GM18867 (cell line): ENCODE results near the gene BLOC1S3.

Experiments
- ATAC-seq: cut with Tn5 transposase; IDR thresholded peaks from one replicate; pipeline ENCODE4 v1.9.1; 2021; ENCODE audit warnings: mild to moderate bottlenecking, moderate library complexity; ENCODE audit not compliant: unreplicated experiment

BLOC1S3 gene

DNA sequence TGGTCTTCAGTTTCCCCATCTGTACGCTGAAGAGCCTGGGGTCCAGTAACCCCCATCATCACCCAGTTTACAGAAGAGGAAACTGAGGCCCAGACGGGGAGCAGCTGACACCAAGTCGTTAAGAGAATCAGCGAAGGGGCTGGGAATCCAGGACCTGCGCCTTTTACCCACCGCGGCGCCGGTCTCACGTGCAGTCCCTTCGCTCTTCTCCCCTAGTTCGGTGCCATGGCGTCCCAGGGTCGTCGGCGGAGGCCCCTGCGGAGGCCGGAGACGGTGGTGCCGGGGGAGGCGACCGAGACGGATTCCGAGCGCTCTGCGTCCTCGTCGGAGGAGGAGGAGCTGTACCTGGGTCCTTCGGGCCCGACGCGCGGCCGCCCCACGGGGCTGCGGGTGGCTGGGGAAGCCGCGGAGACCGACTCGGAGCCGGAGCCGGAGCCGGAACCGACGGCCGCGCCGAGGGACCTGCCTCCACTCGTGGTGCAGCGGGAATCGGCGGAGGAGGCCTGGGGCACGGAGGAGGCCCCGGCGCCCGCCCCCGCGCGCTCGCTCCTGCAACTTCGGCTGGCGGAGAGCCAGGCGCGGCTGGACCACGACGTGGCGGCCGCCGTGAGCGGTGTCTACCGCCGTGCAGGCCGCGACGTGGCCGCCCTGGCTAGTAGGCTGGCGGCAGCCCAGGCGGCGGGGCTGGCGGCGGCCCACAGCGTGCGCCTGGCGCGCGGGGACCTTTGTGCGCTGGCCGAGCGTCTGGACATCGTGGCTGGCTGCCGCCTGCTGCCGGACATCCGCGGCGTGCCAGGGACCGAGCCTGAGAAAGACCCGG lies 698 bp downstream of the BLOC1S3 start:
- no peak for ATAC-seq

DNA sequence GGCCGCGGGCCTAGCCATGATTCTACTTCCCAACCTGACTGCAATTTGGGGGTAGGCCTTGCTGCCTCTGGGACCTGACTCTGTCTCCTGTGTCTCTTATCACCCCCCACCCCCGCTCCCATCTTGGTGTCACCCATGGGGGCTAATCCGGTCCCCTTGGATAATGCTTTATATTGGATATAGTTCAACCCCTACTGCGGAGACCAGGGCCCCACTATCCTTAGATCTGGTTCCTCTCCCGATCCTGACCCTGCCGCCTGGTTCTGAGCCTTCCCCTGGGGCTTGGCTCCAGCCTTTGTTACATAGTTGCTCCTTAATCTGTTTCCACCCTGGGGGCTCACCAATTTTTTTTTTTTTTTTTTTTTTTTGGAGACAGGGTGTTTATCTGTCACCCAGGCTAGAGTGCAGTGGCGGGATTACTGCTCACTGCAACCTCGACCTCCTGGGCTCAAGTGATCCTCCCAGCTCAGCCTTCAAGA lies 1.3 kb downstream of the BLOC1S3 start:
- ATAC-seq = no peak

DNA sequence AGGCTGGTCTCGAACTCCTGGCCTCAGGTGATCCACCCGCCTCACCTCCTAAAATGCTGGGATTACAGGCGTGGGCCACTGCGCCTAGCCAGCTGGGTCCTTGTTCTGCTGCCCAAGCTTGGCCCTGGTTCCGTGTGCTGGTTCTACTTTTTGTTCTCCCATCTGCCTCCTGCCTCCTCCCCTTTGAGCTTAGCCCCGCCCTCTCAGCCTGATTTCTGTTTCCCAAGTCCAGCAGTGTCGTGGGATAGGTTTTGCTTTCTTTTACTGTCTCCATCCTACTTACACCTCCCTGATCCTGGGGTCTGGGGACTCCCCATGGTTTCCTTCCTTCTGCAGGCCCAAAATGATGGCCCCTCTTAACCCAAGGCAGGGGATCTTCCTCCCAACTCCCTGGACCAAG lies 2.4 kb downstream of the BLOC1S3 start:
- ATAC-seq = no peak

DNA sequence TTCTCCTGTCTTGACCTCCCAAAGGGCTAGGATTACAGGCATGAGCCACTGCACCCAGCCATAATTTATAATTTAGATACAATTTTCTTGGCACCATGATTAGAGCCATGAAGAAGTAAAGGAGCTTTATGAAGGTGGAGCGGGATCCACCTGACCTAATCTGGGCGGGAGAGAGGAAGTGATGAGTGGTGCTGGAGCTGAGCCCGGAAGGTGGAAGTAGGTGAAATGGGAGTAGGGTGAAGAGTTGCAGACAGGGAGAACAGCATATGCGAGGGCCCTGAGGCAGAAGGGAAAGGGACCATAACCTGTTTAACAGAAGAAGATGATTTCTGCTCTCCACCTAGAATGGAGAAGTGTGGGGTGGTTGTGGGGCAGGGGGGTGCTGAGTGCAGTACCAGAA lies 4.2 kb downstream of the BLOC1S3 start:
- no peak for ATAC-seq

DNA sequence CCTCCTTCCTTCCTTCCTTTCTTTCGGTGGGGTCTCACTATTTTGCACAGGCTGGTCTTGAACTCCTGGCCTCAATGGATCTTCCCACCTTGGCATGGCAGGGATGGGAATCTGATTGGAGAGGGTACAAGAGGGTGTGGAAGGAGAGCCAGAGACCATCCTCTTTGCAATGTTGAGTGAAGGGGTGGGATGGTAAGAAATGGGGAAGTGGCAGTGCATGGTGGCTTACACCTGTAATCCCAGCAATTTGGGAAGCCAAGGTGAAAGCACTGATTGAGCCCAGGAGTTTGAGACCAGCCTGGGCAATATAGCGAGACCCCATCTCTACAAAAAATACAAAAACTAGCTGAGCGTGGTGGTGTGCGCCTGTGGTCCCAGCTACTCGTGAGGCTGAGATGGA lies 5.5 kb downstream of the BLOC1S3 start:
- ATAC-seq = no peak

DNA sequence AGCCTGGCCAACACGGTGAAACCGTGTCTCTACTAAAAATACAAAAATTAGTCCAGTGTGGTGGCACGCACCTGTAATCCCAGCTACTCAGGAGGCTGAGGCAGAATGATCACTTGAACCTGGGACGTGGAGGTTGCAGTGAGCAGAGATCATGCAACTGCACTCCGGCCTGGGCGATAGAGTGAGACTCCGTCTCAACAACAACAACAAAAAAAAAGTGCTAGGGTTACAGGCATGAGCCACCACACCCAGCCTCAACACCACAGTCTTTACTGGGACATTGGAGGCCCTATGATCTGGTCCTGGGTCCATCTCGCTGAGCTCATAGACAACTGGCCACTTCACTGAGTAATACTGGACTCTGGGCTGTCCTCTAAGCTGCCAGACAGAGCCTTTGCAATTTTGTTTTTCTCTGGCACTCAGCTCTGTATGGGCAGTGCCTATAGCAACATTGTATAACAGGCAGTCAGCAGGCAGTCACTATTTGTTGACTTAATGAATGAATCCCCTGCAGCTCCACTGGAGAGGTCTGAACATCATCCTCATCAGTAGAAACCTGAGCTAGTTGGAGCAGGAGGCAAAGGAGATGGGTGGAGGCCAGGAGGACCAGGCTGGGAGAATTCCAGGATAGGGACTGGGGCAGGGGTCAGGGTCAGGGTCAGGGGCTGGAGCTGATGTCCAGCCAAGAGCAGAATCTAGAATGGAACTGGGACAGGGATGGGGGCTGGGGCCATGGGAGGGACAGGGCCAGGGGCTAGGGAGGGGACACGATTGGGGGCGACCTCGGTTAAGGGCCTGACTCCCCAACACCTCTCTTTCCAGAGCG lies 8.1 kb downstream of the BLOC1S3 start:
- no peak for ATAC-seq

DNA sequence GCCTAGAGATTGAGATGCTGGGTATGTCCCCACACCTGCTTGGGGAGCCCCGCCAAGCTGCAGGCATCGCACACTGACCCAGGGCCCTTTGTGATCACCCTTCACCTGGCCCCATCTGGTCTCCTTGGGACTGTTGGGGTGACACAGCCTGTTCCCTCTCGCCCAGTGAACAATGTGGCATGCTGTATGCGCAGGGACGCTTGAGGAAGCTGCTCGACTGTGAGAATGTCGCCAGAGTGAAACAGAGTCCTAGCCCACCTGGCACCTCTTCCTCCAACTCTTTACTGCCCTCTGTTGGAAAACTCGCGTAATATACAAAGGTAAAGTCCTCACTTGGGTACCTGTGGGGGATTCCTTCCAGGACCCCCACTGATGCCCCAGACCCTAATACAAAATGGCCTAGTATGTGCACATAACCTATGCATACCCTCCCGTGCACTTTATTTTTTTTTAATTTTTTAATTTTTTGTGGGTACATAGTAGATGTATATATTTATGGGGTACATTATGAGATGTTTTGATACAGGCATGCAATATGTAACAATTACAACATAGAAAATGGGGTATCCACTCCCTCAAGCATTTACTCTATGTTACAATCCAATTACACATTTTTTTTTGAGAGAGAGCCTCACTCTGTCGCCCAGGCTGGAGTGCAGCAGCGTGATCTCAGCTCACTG lies 9.0 kb downstream of the BLOC1S3 start:
- ATAC-seq = no peak

DNA sequence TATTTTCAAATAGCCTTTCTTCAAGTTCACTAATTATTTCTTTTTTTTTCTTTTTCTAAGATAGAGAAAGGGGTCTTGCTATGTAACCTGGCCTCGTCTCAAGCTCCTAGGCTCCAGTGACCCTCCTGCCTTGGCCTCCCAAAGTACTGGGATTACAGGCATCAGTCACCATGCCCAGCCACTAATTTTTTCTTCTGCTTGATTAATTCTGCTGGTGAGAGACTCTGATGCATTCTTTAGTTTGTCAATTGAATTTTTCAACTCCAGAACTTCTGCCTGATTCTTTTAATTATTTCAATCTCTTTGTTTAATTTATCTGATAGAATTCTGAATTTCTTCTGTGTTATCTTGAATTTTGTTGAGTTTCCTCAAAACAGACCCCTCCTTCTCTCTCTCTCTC lies 11.4 kb downstream of the BLOC1S3 start:
- ATAC-seq = no peak

DNA sequence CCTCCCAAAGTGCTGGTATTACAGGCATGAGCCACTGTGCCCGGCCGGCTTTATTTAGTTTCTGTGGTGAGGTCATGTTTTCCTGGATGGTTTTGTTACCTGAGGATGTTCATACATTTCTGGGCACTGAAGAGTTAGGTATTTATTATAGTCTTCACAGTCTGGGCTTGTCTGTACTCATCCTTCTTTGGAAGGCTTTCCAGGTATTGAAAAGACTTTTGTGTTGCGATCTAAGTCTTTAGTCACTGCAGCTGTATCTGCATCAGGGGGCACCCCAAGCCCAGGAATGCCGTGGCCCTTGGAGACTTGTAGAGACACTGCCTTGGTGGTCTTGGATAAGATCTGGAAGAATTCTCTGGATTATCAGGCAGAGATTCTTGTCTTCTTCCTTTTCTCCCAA lies 12.8 kb downstream of the BLOC1S3 start:
- ATAC-seq = no peak

DNA sequence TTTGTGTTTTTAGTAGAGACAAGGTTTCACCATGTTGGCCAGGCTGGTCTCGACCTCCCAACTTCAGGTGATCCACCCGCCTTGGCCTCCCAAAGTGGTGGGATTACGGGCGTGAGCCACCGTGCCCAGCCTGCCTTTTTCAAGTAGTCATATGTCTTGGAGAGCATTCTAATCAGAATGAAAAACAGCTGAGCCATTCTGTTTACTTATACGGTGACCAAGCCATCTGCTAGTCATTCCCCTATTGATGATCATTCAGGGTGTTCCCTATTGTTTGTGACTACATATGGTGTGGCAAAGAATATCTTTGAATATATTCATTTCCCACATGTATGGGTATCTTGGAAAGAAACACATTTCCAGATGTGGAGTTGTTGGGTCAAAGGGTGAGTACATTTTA lies 17.2 kb downstream of the BLOC1S3 start:
- no peak for ATAC-seq

DNA sequence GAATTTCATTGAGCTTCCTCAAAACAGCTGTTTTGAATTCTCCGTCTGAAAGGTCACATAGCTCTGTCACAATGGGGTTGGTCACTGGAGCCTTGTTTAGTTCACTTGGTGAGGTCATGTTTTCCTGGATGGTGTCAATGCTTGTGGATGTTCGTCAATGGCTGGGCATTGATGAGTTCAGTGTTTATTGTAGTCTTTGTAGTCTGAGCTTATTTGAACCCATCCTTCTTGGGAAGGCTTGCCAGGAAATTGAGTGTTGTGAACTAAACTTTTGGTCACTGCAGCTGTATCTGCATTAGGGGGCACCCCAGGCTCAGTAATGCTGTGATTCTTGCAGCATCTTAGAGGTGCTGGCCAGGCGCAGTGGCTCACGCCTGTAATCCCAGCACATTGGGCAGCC lies 22.0 kb downstream of the BLOC1S3 start:
- ATAC-seq = no peak

DNA sequence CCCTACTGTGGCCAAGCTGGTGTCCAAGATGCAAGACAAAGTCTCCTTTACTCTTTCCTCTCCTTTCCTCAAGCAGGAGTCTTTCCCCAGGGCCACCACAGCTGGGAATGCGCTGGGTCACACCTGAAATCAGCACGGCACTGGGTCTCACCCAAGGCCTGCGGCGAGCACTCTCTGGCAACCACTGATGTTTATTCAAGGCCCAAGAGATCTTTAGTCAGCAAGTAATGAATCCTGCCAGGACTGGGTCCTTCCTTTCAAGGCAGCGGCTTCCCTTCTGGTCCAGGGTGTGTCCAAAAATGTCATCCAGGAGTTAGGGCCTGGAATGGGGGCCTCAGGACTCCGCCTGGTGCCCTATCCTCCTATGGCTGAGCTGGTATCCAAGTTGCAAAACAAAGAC lies 24.1 kb downstream of the BLOC1S3 start:
- no peak for ATAC-seq

DNA sequence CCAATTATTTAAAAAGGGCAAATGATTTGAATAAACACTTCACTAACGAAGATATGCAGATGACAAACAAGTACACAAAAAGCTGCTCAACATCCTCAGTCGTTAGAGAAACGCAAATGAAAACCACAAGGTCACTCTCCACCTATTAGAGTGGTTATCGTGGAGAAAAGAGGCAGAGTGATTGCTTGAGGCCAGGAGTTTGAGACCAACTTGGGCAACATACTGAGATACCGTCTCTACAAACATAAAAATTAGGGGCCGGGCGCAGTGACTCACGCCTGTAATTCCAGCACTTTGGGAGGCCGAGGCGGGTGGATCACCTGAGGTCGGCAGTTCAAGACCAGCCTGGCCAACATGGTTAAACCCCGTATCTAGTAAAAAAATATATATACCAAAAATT lies 27.2 kb downstream of the BLOC1S3 start:
- no peak for ATAC-seq

DNA sequence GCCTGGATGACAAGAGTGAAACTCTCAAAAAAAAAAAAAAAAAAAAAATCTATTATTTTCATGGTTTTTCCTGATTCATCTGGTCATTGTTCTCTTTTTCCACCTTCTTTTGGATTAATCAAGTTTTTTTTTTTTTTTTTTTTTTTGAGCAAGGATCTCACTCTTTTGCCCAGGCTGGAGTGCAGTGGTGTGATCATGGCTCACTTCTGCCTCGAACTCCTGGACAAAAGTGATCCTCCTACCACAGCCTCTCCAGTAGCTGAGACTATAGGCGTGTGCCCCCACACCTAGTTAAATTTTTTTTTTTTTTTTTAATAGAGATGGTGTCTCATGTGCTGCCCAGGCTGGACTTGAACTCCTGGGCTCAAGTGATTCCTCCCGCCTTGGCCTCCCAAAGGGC lies 27.7 kb downstream of the BLOC1S3 start:
- ATAC-seq = no peak

DNA sequence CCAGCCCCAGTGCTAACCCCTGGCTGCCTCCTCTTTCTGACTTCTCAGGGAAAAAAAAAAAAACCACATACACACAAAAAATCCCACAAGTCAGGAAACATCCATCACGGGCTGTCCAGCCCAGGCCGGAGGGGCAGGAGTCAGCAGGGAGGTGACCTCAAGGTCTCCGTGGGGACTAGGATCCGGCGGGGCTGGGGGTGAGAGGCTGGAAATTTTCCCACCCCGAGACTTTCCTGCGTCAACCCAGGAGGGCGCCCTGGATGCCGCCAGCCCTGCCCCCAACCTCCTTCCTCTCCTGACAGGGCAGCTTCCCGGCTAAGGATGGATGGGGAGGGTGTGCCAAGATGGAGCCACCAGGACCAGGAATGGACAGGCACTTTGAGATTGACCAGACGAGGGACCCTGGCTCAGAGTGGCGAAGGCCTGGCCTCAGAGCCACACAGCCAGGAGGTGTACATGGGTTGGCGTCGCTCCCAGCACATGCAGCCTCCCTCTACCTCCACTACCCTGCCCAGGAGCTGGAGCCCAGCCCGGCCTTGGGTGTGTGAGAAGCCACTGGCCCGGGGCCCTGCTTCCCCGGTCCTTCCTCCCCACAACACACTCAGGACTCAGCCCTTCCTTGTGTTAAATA lies 33.3 kb downstream of the BLOC1S3 start:
- no peak for ATAC-seq

DNA sequence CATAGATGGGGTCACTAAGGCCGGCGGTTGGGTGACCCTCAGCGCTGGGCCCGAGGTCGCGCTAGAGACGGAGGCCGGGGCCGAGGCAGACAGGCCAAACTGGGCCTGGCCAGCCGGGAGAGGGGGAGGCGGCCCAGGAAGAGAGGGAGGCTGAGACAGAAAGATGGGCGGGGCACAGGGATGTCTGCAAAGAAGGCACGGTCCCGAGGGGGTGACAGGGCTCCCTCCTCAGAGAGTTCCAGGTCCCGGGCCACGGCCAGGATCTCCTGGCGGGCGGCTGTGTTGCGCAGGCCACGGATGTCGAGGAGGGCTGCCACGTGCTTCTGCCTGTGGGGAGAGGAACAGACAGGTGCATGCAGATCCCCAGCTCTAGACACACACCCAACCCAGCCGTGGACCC lies 34.4 kb downstream of the BLOC1S3 start:
- ATAC-seq = no peak

DNA sequence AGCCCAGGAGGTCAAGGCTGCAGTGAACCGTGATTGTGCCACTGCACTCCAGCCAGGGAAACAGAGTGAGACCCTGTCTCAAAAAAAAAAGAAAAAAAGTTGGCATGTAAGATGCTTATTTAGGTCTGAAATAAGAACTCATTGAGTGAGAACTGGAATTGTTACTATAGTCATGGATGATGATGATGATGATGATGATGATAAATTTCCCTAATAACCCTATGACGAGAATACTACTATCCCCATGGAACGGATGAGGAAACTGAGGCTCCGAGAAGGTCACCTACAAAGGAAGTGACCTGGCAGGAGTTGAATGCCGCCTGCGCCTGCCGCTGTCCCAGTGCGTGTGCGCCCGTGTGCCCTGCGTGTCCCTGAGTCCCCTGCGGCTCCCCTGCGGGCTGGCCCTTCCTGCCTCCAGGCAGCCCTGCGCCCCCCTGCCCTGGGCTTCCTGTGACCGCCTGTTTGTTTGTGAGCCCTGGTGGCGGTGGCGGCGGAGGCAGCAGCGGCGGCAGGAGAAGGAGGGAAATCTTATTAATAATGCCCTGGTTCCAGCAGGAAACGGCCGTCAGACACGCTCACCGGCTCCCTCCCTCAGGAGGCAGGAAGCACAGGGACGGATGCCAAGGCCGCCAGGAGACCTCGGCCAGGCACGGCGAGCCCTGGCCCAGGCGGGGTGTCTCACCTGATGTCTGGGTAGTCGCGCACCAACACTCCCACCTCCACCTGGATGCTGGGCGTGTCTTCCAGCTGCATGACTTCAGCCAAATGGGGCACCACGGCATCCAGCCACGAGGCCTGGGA lies 37.0 kb downstream of the BLOC1S3 start:
- no peak for ATAC-seq

DNA sequence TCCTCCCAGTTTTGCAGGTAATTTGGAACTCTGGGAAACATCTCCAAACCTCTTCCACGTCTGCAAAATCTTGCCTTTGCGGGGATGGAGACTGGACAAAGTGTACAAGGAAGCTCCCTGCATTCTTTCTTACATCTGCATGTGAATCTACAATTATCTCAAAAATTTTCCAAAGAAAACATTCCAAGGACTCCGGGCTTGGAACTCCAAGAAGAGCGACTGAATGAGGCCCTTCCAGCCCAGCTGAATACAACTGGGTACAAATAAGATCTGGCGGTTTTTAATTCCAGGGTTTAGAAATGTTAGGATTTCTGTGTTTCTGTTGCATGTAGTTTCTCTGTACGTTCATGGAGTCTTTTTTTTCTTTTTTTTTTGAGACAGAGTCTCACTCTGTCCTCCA lies 38.1 kb downstream of the BLOC1S3 start:
- ATAC-seq = no peak

DNA sequence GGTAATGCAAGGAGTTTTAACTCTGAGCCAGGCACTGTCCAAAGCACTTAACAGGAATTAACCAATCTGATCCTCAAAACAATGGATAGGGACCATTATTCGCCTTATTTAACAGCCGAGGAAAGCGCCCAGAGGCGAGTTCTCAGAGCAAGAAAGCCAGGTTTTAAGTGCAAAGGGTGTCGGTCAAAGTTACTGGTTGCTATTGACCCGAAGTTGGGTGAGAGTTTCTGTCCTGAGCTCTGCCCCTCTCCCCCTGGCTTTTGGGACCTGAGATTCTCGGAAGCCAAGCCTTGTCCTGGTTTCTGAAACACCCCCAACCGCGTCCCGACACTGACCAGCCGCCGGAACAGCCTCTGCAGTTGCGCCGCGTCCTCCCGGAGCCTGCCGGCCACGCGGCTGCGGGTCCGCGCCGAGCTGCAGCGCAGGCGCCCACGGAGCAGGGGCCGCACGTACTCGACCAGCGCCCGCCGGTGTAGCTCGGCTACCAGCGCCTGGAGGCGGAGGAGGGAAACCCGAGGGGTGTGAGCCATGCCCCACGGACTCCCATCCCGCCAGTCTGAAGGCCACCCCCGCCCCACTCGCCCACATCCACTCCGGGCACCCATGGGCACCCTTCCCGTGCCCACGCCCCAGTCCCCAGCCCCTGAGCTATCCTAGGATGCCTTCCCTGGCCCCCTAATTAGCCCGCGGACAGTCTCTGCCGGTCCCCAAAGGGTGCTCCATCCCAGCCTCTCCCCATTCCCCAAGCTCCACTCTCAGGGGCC lies 38.8 kb downstream of the BLOC1S3 start:
- ATAC-seq = no peak

DNA sequence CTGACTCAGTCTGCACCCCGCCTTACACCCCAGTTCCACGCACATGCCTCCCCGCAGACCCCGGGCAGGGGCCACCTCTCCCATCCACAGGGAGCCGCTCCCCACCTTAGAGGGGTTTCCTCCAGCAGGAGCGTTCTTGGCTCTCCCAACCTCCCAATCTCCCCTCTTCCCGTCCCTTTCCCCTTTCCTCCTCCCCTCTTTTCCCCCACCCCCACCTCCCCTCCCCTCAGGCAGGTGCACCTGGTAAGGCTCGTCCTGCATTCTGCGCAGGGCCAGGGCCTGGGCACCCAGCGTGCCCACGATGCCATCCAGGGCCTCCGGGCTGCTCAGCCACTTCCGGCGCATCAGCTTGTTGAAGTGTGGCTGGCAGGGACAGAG lies 39.4 kb downstream of the BLOC1S3 start:
- ATAC-seq = no peak
